HL-60 (cell line): Measurements from ENCODE around the gene GET3.

Source experiments
- DNase-seq, 2 experiments: peaks; one replicate each; pipeline ENCODE4 v3.0.0-alpha.2; 2010 to 2020; ENCODE audit warnings: low read depth in 1 of 2, low spot score in 1 of 2
- H3K27ac ChIP-seq: fragments of 250-450 bp; sonication (Bioruptor Pico); replicated peaks from 2 replicates; pipeline ENCODE4 v1.5.1; 2020; ENCODE audit warnings: mild to moderate bottlenecking, moderate library complexity
- H3K27me3 ChIP-seq: fragments of 250-450 bp; sonication (Bioruptor Pico); 2 replicates; pipeline ENCODE4 v1.5.1; 2021; ENCODE audit warnings: mild to moderate bottlenecking, moderate library complexity; ENCODE audit not compliant: insufficient read depth, poor library complexity, severe bottlenecking
- H3K4me3 ChIP-seq: replicated peaks from 2 replicates; pipeline ENCODE4 v1.5.1; 2011; ENCODE audit warnings: mild to moderate bottlenecking, control low read depth, low read length; ENCODE audit not compliant: insufficient read depth
- GABPA ChIP-seq: IDR thresholded peaks from 2 replicates; pipeline ENCODE4 v1.6.1; 2012; ENCODE audit warnings: low read depth
- POLR2AphosphoS5 ChIP-seq: IDR thresholded peaks from 2 replicates; pipeline ENCODE4 v1.6.1; 2012; ENCODE audit warnings: low read depth
- SPI1 ChIP-seq: IDR thresholded peaks from 2 replicates; pipeline ENCODE4 v1.6.1; 2012; ENCODE audit warnings: low read depth, mild to moderate bottlenecking, borderline replicate concordance
- TF ChIP-seq, protein P1 (sequence below): IDR thresholded peaks from 2 replicates; pipeline ENCODE4 v1.6.1; 2012; ENCODE audit warnings: low read depth; ENCODE audit not compliant: insufficient replicate concordance
- TF ChIP-seq, protein P2 (sequence below): IDR thresholded peaks from one replicate; pipeline ENCODE4 v1.5.1; 2011; ENCODE audit warnings: low read length, control low read depth, inconsistent platforms; ENCODE audit not compliant: insufficient read depth

Gene GET3

DNA sequence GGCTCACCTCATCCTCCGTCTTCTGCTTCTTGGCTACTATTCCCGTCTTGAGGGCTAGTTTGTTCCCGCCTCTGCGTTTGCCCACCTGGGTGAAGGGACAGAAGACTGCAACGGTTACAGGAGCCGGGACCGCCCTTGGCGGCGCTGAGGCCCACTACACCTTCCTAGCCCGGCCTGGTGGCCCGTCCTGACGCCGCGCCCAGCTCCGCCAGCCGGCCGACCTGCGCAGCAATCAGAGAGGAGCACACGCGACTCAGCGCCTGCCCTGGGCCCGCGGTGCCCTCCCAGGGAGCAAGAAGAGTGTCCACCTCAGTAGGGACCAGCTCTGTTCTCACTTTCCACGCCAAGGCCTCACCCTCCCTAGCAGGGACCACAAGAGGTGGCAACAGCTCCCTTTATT is 6.0 kb upstream of the GET3 start:
- H3K27ac ChIP-seq = no peak overlapping the region
- TF ChIP-seq GABPA (no peak), SPI1 (no peak), POLR2AphosphoS5 (no peak)
- TF ChIP-seq, protein P1, sequence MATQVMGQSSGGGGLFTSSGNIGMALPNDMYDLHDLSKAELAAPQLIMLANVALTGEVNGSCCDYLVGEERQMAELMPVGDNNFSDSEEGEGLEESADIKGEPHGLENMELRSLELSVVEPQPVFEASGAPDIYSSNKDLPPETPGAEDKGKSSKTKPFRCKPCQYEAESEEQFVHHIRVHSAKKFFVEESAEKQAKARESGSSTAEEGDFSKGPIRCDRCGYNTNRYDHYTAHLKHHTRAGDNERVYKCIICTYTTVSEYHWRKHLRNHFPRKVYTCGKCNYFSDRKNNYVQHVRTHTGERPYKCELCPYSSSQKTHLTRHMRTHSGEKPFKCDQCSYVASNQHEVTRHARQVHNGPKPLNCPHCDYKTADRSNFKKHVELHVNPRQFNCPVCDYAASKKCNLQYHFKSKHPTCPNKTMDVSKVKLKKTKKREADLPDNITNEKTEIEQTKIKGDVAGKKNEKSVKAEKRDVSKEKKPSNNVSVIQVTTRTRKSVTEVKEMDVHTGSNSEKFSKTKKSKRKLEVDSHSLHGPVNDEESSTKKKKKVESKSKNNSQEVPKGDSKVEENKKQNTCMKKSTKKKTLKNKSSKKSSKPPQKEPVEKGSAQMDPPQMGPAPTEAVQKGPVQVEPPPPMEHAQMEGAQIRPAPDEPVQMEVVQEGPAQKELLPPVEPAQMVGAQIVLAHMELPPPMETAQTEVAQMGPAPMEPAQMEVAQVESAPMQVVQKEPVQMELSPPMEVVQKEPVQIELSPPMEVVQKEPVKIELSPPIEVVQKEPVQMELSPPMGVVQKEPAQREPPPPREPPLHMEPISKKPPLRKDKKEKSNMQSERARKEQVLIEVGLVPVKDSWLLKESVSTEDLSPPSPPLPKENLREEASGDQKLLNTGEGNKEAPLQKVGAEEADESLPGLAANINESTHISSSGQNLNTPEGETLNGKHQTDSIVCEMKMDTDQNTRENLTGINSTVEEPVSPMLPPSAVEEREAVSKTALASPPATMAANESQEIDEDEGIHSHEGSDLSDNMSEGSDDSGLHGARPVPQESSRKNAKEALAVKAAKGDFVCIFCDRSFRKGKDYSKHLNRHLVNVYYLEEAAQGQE = no peak
- TF ChIP-seq, protein P2, sequence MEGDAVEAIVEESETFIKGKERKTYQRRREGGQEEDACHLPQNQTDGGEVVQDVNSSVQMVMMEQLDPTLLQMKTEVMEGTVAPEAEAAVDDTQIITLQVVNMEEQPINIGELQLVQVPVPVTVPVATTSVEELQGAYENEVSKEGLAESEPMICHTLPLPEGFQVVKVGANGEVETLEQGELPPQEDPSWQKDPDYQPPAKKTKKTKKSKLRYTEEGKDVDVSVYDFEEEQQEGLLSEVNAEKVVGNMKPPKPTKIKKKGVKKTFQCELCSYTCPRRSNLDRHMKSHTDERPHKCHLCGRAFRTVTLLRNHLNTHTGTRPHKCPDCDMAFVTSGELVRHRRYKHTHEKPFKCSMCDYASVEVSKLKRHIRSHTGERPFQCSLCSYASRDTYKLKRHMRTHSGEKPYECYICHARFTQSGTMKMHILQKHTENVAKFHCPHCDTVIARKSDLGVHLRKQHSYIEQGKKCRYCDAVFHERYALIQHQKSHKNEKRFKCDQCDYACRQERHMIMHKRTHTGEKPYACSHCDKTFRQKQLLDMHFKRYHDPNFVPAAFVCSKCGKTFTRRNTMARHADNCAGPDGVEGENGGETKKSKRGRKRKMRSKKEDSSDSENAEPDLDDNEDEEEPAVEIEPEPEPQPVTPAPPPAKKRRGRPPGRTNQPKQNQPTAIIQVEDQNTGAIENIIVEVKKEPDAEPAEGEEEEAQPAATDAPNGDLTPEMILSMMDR = no peak
- no peaks in the 10 kb centered on the region for H3K27me3 ChIP-seq
- no peak for DNase-seq
- no peak overlapping the region for H3K4me3 ChIP-seq

DNA sequence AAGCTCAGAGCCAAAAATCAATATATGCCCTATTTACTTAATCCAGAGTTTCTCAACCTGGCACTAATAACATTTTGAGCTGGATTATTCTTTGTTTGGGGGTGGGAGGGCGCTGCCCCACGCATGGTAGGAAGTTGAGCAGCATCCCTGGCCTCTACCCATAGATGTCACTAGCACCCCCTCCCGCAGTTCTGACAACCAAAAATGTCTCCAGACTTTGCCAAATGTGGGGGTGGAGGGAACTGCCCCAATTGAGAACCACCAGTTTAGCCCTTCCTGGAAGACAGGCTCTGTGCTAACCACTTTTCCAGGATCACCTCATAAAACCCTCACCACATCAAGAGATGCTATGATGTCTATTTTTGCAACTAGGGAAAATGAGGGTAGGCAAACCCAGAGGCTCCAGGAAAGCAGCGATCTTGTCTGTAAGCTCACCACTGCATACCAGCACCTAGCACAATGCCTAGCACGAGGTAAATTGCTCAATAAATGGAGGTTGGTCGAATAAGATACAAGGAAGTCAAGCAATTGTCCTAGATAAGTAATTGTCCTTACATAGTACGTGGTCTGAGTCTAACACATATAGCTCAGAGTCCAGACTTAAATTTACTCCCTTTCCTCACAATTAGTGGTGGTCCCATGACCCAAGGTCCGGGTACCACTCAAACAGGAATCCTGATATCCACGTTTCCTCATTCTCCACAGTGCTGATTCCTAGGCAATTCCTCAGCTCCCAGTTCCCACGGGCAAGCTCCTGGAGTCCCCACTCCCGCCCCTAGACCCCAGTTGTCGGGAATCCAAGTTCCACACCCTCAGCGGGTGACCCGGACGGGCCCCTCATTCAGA is 3.7 kb upstream of the GET3 start:
- Histone ChIP-seq H3K4me3 (peak overlapping the region; percentile 87), H3K27ac (peak overlapping the region; percentile 93), H3K27me3 (no peaks in the 10 kb centered on the region)
- DNase-seq = peak in 1 of 2 experiments; percentile 78
- TF ChIP-seq, protein P2 = peak; percentile 41
- TF ChIP-seq SPI1 = no peak
- no peak for TF ChIP-seq POLR2AphosphoS5
- TF ChIP-seq, protein P1 = no peak

DNA sequence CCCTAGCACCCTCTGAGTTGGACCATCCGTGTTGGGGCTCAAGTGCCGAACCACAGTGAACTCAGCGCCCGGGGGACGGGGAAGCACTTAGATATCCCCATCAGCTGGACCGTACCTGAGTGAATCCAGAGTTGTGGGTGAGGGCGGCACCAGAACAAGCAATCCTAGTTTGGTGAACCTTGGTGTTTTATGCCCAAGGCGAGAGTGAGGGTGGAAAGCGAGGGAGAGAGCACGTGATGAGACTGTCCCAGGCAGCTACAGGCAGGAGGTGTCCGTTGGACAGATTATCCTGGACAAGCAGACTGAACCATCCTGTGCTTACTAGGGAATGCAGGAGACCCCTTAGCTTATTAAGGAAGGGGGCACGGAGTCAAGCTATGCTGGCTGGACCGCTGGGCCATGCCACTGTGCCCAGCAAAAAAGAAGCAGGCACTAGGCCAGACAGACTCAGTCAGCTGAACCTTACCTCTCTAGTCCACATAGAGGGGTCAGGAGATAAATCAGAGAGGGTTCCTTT is 596 bp downstream of the GET3 start:
- TF ChIP-seq SPI1 (no peak), POLR2AphosphoS5 (no peak), GABPA (no peak)
- TF ChIP-seq, protein P1 = no peak
- TF ChIP-seq, protein P2 = no peak
- DNase-seq = no peak
- peak overlapping the region; percentile 95 for H3K4me3 ChIP-seq
- H3K27ac ChIP-seq = peak overlapping the region; percentile 99
- H3K27me3 ChIP-seq = no peaks in the 10 kb centered on the region
